ENCODE data around the gene MAST4.

MAST4 gene

GRCh38 chr5:67142816-67143215 lies 546.6 kb downstream of the MAST4 start:
- H3K4me2 ChIP-seq (ENCODE audit: low read length), result no peak overlapping the region
- H3K36me3 ChIP-seq (ENCODE audit: insufficient read depth, low read length), result peaks cover 18% of the 10 kb centered on the region

DNA sequence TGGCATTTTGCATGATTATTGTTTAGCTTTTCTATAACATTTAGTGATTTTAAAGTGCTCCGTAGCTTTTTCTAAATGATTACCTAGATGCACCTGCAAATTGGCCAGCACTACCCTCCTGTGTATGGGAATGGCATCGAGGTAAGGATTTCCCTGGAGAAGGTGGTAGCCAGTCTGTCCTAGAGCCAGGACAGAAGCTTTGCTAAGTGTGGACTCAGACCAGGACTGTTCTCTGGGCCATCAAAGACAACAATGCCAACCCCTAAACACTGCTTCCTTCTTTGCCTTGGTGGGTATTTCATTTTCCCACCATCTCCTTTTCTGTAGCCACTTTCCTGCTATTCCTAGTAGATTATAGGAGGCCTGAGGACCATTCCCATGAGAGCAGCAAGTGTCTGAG lies 547.4 kb downstream of the MAST4 start:
- no peak overlapping the region for H3K9ac ChIP-seq (ENCODE audit: low read depth, low read length)
- H3K4me1 ChIP-seq (ENCODE audit: control insufficient read depth, insufficient read depth, low read length), result no peaks in the 10 kb centered on the region
- H3K4me3 ChIP-seq (ENCODE audit: low read length), result no peak overlapping the region
- H3K27me3 ChIP-seq (ENCODE audit: control insufficient read depth, insufficient read depth, low read length), result no peaks in the 10 kb centered on the region
- peaks cover 18% of the 10 kb centered on the region for H3K36me3 ChIP-seq (ENCODE audit: insufficient read depth, low read length)
- H3K4me2 ChIP-seq (ENCODE audit: low read length), result no peak overlapping the region
- H3K9me3 ChIP-seq (replicated peaks; ENCODE audit: low read length), result no peaks in the 10 kb centered on the region

More at GRCh38 chr5:67142816-67143215, 546.6 kb downstream of the MAST4 start:
- Histone ChIP-seq H3K27me3 (ENCODE audit: control insufficient read depth, insufficient read depth, low read length) (no peaks in the 10 kb centered on the region), H3K4me1 (ENCODE audit: control insufficient read depth, insufficient read depth, low read length) (no peaks in the 10 kb centered on the region), H3K4me3 (ENCODE audit: low read length) (no peak overlapping the region), H3K9me3 (replicated peaks; ENCODE audit: low read length) (no peaks in the 10 kb centered on the region), H3K9ac (ENCODE audit: low read depth, low read length) (no peak overlapping the region)

DNA sequence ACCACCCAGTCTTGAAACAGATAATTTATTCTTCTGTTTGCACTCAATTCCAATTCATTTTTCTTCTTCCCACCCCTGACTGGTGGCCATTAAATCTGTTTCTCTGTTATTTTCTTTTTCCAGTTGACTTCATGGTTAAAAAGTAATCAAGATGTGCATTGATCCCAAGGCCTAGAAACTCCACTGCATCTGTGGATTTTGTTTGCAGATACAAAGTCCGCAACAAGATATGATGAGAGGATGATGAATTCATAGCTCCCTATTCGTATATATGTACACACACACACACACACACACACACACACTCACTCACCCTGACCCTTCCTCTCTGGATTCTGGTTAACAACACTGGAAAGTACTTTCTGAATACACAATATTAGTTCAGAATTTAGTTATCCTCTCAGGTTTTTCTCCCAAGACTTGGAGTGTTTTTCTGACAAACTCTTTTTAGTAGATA lies 548.0 kb downstream of the MAST4 start:
- H3K9ac ChIP-seq (ENCODE audit: low read depth, low read length), result no peak overlapping the region
- no peaks in the 10 kb centered on the region for H3K27me3 ChIP-seq (ENCODE audit: control insufficient read depth, insufficient read depth, low read length)
- H3K4me3 ChIP-seq (ENCODE audit: low read length), result no peak overlapping the region
- no peaks in the 10 kb centered on the region for H3K4me1 ChIP-seq (ENCODE audit: control insufficient read depth, insufficient read depth, low read length)
- no peaks in the 10 kb centered on the region for H3K9me3 ChIP-seq (replicated peaks; ENCODE audit: low read length)
- peaks cover 18% of the 10 kb centered on the region for H3K36me3 ChIP-seq (ENCODE audit: insufficient read depth, low read length)
- H3K4me2 ChIP-seq (ENCODE audit: low read length), result no peak overlapping the region

DNA sequence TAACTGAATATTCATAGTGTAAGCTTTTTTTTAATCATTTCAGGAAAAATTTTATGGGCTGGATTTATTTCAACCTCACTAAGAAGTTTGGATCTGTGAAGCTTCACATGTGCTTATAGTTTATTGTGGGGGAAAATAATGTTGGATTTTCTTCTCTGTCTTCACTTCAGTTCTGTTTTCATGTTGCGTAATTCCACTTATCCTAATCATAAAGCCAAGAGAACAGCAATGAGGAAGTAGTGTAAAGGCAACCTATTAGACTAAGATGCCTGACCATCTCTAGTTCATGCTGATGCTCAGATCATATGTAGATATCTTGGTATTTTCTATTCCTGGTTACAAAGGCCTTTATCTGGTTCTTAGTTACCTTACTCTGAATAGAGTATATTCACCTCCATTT lies 550.4 kb downstream of the MAST4 start:
- Histone ChIP-seq H3K4me2 (ENCODE audit: low read length) (no peak overlapping the region), H3K36me3 (ENCODE audit: insufficient read depth, low read length) (peaks cover 16% of the 10 kb centered on the region), H3K4me3 (ENCODE audit: low read length) (no peak overlapping the region), H3K4me1 (ENCODE audit: control insufficient read depth, insufficient read depth, low read length) (no peaks in the 10 kb centered on the region), H3K9me3 (replicated peaks; ENCODE audit: low read length) (no peaks in the 10 kb centered on the region), H3K9ac (ENCODE audit: low read depth, low read length) (no peak overlapping the region), H3K27me3 (ENCODE audit: control insufficient read depth, insufficient read depth, low read length) (no peaks in the 10 kb centered on the region)

- no peaks in the 10 kb centered on the region for H3K27me3 ChIP-seq (ENCODE audit: control insufficient read depth, insufficient read depth, low read length)
- peaks cover 16% of the 10 kb centered on the region for H3K36me3 ChIP-seq (ENCODE audit: insufficient read depth, low read length)
- H3K9ac ChIP-seq (ENCODE audit: low read depth, low read length), result no peak overlapping the region
- H3K4me2 ChIP-seq (ENCODE audit: low read length), result no peak overlapping the region
- no peak overlapping the region for H3K4me3 ChIP-seq (ENCODE audit: low read length)
- no peaks in the 10 kb centered on the region for H3K4me1 ChIP-seq (ENCODE audit: control insufficient read depth, insufficient read depth, low read length)
- H3K9me3 ChIP-seq (replicated peaks; ENCODE audit: low read length), result no peaks in the 10 kb centered on the region
These were observed 550.8 kb downstream of the MAST4 start for GRCh38 chr5:67146981-67147380.

DNA sequence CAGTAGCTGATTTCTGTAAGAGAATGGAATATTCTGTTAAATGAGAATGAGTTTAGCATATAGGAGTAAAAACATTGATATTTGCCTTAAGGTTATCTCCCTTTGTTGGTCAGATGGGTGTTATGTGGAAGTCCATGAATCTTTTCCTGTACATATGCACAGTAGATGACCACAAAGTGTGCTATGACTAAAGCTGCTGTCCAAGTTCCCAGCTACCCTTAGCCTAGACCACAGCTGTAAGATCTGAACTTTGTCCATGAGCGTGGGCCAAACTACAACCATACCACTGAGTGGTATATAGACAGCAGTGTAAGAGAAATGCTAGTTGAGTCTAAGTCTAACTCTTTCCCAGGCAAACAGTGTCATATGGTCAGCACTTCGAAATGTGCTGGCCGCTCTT lies 551.6 kb downstream of the MAST4 start:
- Histone ChIP-seq H3K9me3 (replicated peaks; ENCODE audit: low read length) (no peaks in the 10 kb centered on the region), H3K27me3 (ENCODE audit: control insufficient read depth, insufficient read depth, low read length) (no peaks in the 10 kb centered on the region), H3K9ac (ENCODE audit: low read depth, low read length) (no peak overlapping the region), H3K36me3 (ENCODE audit: insufficient read depth, low read length) (peaks cover 10% of the 10 kb centered on the region), H3K4me1 (ENCODE audit: control insufficient read depth, insufficient read depth, low read length) (no peaks in the 10 kb centered on the region), H3K4me3 (ENCODE audit: low read length) (no peak overlapping the region), H3K4me2 (ENCODE audit: low read length) (no peak overlapping the region)

DNA sequence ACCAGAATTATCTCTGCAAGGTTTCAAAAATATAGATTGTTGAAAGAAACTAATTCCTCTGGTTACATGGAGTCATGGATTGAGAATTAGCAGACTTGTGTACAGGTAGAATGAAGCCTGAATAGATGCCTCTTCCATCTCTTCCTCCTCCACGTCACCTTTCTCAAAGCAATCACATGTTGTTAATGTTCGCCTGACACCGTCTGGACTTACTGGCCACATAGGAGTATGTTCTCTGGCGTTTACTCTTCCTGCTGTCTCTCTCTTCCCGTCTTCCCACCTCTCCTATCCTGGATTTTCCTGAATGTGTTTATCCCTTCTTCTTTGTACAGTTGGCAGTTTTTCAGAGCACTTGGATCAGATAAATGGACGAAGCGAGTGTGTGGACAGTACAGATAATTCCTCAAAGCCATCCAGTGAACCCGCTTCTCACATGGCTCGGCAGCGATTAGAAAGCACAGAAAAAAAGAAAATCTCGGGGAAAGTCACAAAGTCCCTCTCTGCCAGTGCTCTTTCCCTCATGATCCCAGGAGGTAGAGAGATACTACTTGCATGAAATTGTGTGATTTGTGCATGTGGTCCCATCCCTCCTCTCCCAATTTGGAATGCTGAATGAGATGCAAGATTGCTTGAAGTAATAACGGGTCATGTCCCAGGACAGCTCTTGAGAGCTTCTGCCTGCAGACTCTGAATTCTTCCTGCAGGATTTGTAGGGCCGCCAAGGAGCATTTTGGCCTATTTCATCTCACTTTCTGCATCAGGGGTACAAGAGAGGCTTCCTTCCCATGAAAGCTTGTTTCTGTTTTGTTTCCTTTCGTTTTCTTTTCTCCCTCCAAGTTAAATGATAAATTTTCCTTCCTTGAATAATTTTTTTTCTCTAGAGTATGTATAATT lies 553.1 kb downstream of the MAST4 start:
- H3K4me2 ChIP-seq (ENCODE audit: low read length), result no peak overlapping the region
- no peaks in the 10 kb centered on the region for H3K9me3 ChIP-seq (replicated peaks; ENCODE audit: low read length)
- H3K36me3 ChIP-seq (ENCODE audit: insufficient read depth, low read length), result peaks cover 10% of the 10 kb centered on the region
- no peaks in the 10 kb centered on the region for H3K27me3 ChIP-seq (ENCODE audit: control insufficient read depth, insufficient read depth, low read length)
- no peak overlapping the region for H3K4me3 ChIP-seq (ENCODE audit: low read length)
- no peak overlapping the region for H3K9ac ChIP-seq (ENCODE audit: low read depth, low read length)
- no peaks in the 10 kb centered on the region for H3K4me1 ChIP-seq (ENCODE audit: control insufficient read depth, insufficient read depth, low read length)

- Histone ChIP-seq H3K4me1 (ENCODE audit: control insufficient read depth, insufficient read depth, low read length) (no peaks in the 10 kb centered on the region), H3K27me3 (ENCODE audit: control insufficient read depth, insufficient read depth, low read length) (no peaks in the 10 kb centered on the region), H3K9me3 (replicated peaks; ENCODE audit: low read length) (no peaks in the 10 kb centered on the region), H3K9ac (ENCODE audit: low read depth, low read length) (no peak overlapping the region), H3K4me3 (ENCODE audit: low read length) (no peak overlapping the region), H3K36me3 (ENCODE audit: insufficient read depth, low read length) (peaks cover 6% of the 10 kb centered on the region), H3K4me2 (ENCODE audit: low read length) (no peak overlapping the region)
These were observed 553.8 kb downstream of the MAST4 start for GRCh38 chr5:67149951-67150523.

DNA sequence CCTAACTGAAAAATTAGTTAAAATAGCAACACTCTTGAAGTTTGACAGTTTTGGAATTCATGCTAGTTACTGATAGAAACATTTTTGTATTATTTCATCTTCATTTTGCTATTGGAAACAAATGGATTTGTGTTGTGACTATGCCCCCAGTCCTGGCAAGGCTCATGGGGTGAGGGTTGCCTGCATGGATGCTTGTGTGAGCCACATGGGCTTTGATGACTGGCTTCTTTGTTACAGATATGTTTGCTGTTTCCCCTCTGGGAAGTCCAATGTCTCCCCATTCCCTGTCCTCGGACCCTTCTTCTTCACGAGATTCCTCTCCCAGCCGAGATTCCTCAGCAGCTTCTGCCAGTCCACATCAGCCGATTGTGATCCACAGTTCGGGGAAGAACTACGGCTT lies 556.2 kb downstream of the MAST4 start:
- Histone ChIP-seq H3K9ac (ENCODE audit: low read depth, low read length) (no peak overlapping the region), H3K4me2 (ENCODE audit: low read length) (no peak overlapping the region), H3K9me3 (replicated peaks; ENCODE audit: low read length) (no peaks in the 10 kb centered on the region), H3K4me1 (ENCODE audit: control insufficient read depth, insufficient read depth, low read length) (no peaks in the 10 kb centered on the region), H3K27me3 (ENCODE audit: control insufficient read depth, insufficient read depth, low read length) (no peaks in the 10 kb centered on the region), H3K36me3 (ENCODE audit: insufficient read depth, low read length) (no peaks in the 10 kb centered on the region), H3K4me3 (ENCODE audit: low read length) (no peak overlapping the region)

- Histone ChIP-seq H3K36me3 (ENCODE audit: insufficient read depth, low read length) (no peaks in the 10 kb centered on the region), H3K9ac (ENCODE audit: low read depth, low read length) (no peak overlapping the region), H3K9me3 (replicated peaks; ENCODE audit: low read length) (no peaks in the 10 kb centered on the region), H3K4me3 (ENCODE audit: low read length) (no peak overlapping the region), H3K4me2 (ENCODE audit: low read length) (no peak overlapping the region), H3K4me1 (ENCODE audit: control insufficient read depth, insufficient read depth, low read length) (no peaks in the 10 kb centered on the region), H3K27me3 (ENCODE audit: control insufficient read depth, insufficient read depth, low read length) (no peaks in the 10 kb centered on the region)
These were observed 557.1 kb downstream of the MAST4 start for GRCh38 chr5:67153292-67153691.

DNA sequence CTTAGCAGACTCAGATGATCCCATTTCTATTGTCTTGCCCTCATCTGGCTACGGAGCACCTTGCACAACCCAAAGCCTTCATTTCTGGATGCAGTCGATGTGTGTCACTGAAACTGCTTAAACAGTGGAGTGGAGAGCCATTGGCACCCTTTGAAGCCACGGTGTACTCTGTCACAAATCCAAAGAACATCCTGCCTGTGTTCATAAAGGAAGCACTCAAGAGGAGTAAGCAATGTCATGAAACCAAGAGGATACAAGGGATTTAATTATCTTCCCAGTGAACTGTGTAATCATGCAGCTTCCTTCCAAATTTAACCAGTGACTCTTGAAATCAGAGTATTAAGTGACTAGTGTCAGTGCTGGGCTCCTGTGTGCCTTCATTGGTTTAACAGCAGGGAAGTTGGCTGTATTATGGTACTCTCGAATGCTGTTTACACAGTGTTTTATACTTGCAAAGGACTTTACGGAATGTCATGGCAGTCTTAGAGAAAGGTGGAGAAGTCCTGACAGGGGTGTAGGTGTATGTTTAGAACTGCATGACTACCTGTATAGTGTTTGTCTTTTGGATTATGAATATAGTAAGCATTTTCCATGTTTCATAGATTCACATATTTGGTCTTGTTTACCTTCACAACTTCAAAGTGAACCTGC lies 558.5 kb downstream of the MAST4 start:
- Histone ChIP-seq H3K9me3 (replicated peaks; ENCODE audit: low read length) (no peaks in the 10 kb centered on the region), H3K36me3 (ENCODE audit: insufficient read depth, low read length) (no peaks in the 10 kb centered on the region), H3K4me2 (ENCODE audit: low read length) (no peak overlapping the region), H3K27me3 (ENCODE audit: control insufficient read depth, insufficient read depth, low read length) (no peaks in the 10 kb centered on the region), H3K9ac (ENCODE audit: low read depth, low read length) (no peak overlapping the region), H3K4me3 (ENCODE audit: low read length) (no peak overlapping the region), H3K4me1 (ENCODE audit: control insufficient read depth, insufficient read depth, low read length) (no peaks in the 10 kb centered on the region)
